Psoas muscle (tissue), 8 donors: ENCODE measurements around the gene GPR17. TPM values are rescaled to one million over a fixed set of nuclear protein-coding genes. Genes with fewer than 3 reads are reported as not detected.

ENCODE experiments used
- ATAC-seq, 4 donors: fragments of 200-7000 bp; cut with Tn5 transposase; one replicate each; pipeline ENCODE4 v1.9.1; 2020; ENCODE audit warnings: moderate library complexity in 3 of 4, mild to moderate bottlenecking in 2 of 4
- DNase-seq, 2 donors: peaks; one replicate each; pipeline ENCODE4 v3.0.0-alpha.2; 2020
- H3K27ac ChIP-seq: fragments of 200-600 bp; one replicate; pipeline ENCODE4 v1.8.0; 2022
- H3K27me3 ChIP-seq, 3 donors: fragments of 200-600 bp in 1 of 3; one replicate each; pipeline versions ENCODE4 v1.6.1 to v1.8.0; 2013 to 2022; ENCODE audit warnings: low read length in 2 of 3, mild to moderate bottlenecking in 2 of 3, moderate library complexity in 1 of 3; ENCODE audit not compliant: insufficient read depth in 3 of 3
- H3K36me3 ChIP-seq, 2 donors: fragments of 200-600 bp in 1 of 2; one replicate each; pipeline versions ENCODE4 v1.6.1 to v1.8.0; 2013 to 2022; ENCODE audit warnings: low read depth in 1 of 2, mild to moderate bottlenecking in 1 of 2, moderate library complexity in 1 of 2; ENCODE audit not compliant: insufficient read depth in 1 of 2
- H3K4me1 ChIP-seq: fragments of 200-600 bp; one replicate; pipeline ENCODE4 v1.8.0; 2022
- H3K4me3 ChIP-seq: fragments of 200-600 bp; one replicate; pipeline ENCODE4 v1.8.0; 2022; ENCODE audit warnings: mild to moderate bottlenecking
- H3K9me3 ChIP-seq: fragments of 200-600 bp; one replicate; pipeline ENCODE4 v1.8.0; 2022
- WGBS, 3 donors: extraction: QIAGEN DNeasy Blood & Tissue Kit; methylation state at CpG; one replicate each; pipeline versions ENCODE4 v1.1.6 to v1.1.7; 2013; 5-methylcytosine and 5-hydroxymethylcytosine counted together
- intact Hi-C, 2 donors: fragments of 100-400 bp; cut with DNase I; formaldehyde crosslinking; loops; one replicate each; pipeline versions ENCODE4 v1.11.0 to v1.14.2; 2022
- polyA plus RNA-seq, 3 donors: library from polyadenylated mRNA; stranded (reverse); fragments of 200-250 nt; gene quantifications; one replicate each; pipeline ENCODE4 v1.2.3, GENCODE V29; 2013
- total RNA-seq, 4 donors: library from RNA; stranded (reverse); fragmentation: NEBNext Ultra II Directional in 2 of 4; extraction: Animal tissue kit (Norgen Biotek cat#: 25700) in 2 of 4; gene quantifications; one replicate each; pipeline versions ENCODE4 v1.2.1 to v1.2.4, GENCODE V29; 2021 to 2023
- TF ChIP-seq, protein P1 (sequence below): fragments of 200-600 bp; IDR thresholded peaks from one replicate; pipeline ENCODE4 v1.8.0; 2022; ENCODE audit warnings: antibody characterized with exemption
- donor health status: healthy with polysubstance abuse.
- donor health status: DM: no; HTN: no; CAD: no; lungs with moderate emphysema.
- donor health status: Bipolar disorder and iron deficiency.
- donor health status: healthy.
- donor health status: DM: yes; HTN: yes; CAD: no.
- donor health status: DM: no; HTN: no; CAD: no.
- donor health status: DM: no; HTN: no; CAD: no.
- donor health status: DM: yes; HTN: yes; CAD: no.

Gene GPR17
- total and polyA plus RNA-seq, 7 donors = 0.14 to 0.35 (median 0.19) TPM; not detected in 3

DNA sequence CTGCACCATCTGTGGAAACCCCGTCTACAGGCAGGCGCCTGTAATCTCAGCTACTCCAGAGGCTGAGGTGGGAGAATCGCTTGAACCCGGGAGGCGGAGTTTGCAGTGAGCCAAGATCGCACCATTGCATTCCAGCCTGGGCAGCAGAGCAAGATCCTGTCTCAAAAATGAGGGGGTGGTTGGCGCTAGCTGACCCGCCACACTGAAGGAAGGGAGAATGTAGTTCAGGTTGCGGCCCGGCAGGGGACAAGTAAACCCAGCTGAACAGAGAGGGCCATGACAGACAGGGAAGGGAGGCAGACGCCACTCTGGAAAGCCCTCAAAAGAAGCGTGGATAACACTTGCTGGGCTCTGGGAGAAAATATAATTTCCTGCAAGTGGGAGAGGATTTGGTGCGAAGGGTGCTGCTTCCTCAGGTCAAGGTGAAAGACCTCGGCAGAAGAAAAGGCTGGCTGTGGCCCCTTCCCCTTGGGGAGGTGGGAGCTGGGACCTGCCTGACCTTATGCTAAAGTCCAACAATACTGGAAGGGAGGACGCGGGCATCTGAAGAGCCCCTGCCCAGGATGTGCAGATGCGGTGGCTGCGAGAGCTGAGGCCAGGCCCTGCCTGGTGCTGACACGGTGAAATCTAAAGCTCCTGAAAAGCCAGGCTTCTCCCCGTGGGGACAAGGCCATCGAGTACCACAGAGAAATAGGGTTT is 51.7 kb downstream of the GPR17 start:
- peaks cover 11% of the 10 kb centered on the region for H3K4me1 ChIP-seq
- DNase-seq = no peak

GRCh38 chr2:127698553-127699355 is 52.8 kb downstream of the GPR17 start:
- WGBS, 3 donors = 93 to 97% (median 94%) methylated on average over 27 of the region's 27 CpGs
- TF ChIP-seq, protein P1, sequence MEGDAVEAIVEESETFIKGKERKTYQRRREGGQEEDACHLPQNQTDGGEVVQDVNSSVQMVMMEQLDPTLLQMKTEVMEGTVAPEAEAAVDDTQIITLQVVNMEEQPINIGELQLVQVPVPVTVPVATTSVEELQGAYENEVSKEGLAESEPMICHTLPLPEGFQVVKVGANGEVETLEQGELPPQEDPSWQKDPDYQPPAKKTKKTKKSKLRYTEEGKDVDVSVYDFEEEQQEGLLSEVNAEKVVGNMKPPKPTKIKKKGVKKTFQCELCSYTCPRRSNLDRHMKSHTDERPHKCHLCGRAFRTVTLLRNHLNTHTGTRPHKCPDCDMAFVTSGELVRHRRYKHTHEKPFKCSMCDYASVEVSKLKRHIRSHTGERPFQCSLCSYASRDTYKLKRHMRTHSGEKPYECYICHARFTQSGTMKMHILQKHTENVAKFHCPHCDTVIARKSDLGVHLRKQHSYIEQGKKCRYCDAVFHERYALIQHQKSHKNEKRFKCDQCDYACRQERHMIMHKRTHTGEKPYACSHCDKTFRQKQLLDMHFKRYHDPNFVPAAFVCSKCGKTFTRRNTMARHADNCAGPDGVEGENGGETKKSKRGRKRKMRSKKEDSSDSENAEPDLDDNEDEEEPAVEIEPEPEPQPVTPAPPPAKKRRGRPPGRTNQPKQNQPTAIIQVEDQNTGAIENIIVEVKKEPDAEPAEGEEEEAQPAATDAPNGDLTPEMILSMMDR = no peak
- no peaks in the 10 kb centered on the region for H3K27me3 ChIP-seq
- no peak for DNase-seq
- H3K4me1 ChIP-seq = peaks cover 21% of the 10 kb centered on the region
- no peaks in the 10 kb centered on the region for H3K9me3 ChIP-seq
- intact Hi-C loops = loop anchor here (5.0 kb wide), 2 partner anchors 51 to 106 kb away; partner anchors contain the start of gene GPR17 (in 1 of the 2)
- no peak overlapping the region for H3K27ac ChIP-seq
- no peaks in the 10 kb centered on the region for H3K36me3 ChIP-seq
- ATAC-seq = no peak
- H3K4me3 ChIP-seq = no peak overlapping the region

More for the DNA sequence above, 51.7 kb downstream of the GPR17 start:
- no peaks in the 10 kb centered on the region for H3K27me3 ChIP-seq
- WGBS, 3 donors = 91 to 92% (median 91%) methylated on average over 21 of the region's 21 CpGs
- no peak overlapping the region for H3K4me3 ChIP-seq
- H3K36me3 ChIP-seq = no peaks in the 10 kb centered on the region
- H3K9me3 ChIP-seq = no peaks in the 10 kb centered on the region
- no peak overlapping the region for H3K27ac ChIP-seq
- intact Hi-C loops = loop anchor here (5.0 kb wide), 2 partner anchors 50 to 105 kb away; partner anchors contain the start of gene GPR17 (in 1 of the 2)
- TF ChIP-seq, protein P1 = no peak
- ATAC-seq = no peak

DNA sequence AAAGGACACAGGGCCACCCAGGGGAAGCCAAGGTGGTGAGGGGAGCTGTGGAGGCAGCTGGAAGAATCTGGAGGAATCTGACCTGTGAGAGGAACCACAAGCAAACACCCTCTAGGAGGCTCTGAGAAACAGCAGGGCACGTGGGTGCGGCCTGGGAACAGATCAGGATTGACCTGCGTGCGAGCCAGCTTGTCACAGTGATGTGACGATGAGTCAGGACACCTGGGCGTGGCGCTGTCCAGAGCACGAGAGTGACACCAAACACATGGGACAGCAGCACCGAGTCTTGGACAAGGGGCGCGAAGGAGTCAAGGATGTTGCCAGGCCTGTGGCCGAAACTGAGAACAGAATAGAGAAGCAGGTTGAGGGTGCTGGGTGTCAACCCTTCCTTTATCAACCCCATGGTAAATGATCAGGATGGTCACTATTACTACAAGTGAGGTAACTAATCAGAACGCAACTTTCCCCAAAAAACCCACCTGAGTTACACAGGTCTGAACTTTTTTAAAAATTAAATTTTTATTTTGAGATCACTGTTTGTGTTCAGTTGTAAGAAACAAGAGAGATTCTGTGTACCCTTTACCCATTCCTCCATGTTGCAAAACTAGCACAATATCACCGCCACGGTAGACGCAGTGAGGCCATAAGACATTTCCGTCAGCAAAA is 54.7 kb downstream of the GPR17 start:
- Histone ChIP-seq H3K27me3 (no peaks in the 10 kb centered on the region), H3K27ac (peak overlapping the region; percentile 99), H3K4me1 (peaks cover 35% of the 10 kb centered on the region), H3K4me3 (peak overlapping the region; percentile 82), H3K9me3 (no peaks in the 10 kb centered on the region), H3K36me3 (peaks cover 0 to 8% of the 10 kb centered on the region in 2 donors)
- ATAC-seq (peak; percentile 80 to 84 (median 82)), DNase-seq (peak; percentile 85 to 93)
- TF ChIP-seq, protein P1 = no peak
- intact Hi-C loops = loop anchor here in 1 of 2 donors (5.0 kb wide), 1 partner anchor 112 kb away; the partner anchor contains the start of gene WDR33
- WGBS, 3 donors = 46 to 49% (median 46%) methylated on average over 17 of the region's 17 CpGs

- intact Hi-C loops = loop anchor here in 1 of 2 donors (5.0 kb wide), 1 partner anchor 111 kb away; the partner anchor contains the start of gene WDR33
- Histone ChIP-seq H3K9me3 (no peaks in the 10 kb centered on the region), H3K4me3 (peak within 1 kb of the TSS; percentile 82), H3K27me3 (no peaks in the 10 kb centered on the region), H3K36me3 (peaks cover under 1 to 13% of the 10 kb centered on the region in 2 donors), H3K27ac (peak within 1 kb of the TSS; percentile 99), H3K4me1 (peaks cover 35% of the 10 kb centered on the region)
- peak; percentile 92 to 97 for DNase-seq
- WGBS, 3 donors = 0% methylated on average over 23 to 44 of the region's 44 CpGs
- TF ChIP-seq, protein P1 = no peak
- peak; percentile 86 to 90 (median 88) for ATAC-seq
Measured at GRCh38 chr2:127701193-127701650, 55.3 kb downstream of the GPR17 start, which contains the start of gene SFT2D3. TSS of gene SFT2D3 (plus strand) at chr2:127701497. CDS start at chr2:127701529, 32 bp downstream.
